H1 (cell line): ENCODE data around the gene WDR90. TPM values are rescaled to one million over a fixed set of nuclear protein-coding genes. Genes with fewer than 3 reads are reported as not detected.

Source experiments
- RAD21 ChIP-seq, 2 experiments: IDR thresholded peaks in 1 of 2; conservative IDR thresholded peaks in 1 of 2; 2 replicates each; pipeline ENCODE4 v1.6.1; 2011; ENCODE audit warnings: low read depth in 2 of 2, low read length in 2 of 2, improper control_type of control experiment in 1 of 2, inconsistent platforms in 1 of 2, mild to moderate bottlenecking in 1 of 2, moderate library complexity in 1 of 2
- polyA plus RNA-seq, 7 experiments: library from polyadenylated mRNA; depleted of rRNA in 3 of 7; stranded (reverse) in 5 of 7; unstranded in 2 of 7; fragments of >200 nt in 5 of 7; fragments of 200-250 nt in 2 of 7; gene quantifications; 1 replicate in 5 of 7; 2 replicates in 1 of 7; 4 replicates in 1 of 7; pipeline versions ENCODE4 v1.2.1 to v1.2.3, GENCODE V29; 2011 to 2013; ENCODE audit warnings: missing spikeins in 2 of 7, mixed read lengths in 2 of 7
- total RNA-seq: library from RNA; stranded (reverse); fragmentation: NEBNext Ultra II Directional; extraction: Animal tissue kit (Norgen Biotek cat#: 25700); gene quantifications from 2 replicates; pipeline ENCODE4 v1.2.1, GENCODE V29; 2021

WDR90 gene
- total and polyA plus RNA-seq, 2 of the 8 experiments (the other 6 are each of a cell fraction or from before 2014, with no cell fraction given): 24.0 to 47.2 TPM

DNA sequence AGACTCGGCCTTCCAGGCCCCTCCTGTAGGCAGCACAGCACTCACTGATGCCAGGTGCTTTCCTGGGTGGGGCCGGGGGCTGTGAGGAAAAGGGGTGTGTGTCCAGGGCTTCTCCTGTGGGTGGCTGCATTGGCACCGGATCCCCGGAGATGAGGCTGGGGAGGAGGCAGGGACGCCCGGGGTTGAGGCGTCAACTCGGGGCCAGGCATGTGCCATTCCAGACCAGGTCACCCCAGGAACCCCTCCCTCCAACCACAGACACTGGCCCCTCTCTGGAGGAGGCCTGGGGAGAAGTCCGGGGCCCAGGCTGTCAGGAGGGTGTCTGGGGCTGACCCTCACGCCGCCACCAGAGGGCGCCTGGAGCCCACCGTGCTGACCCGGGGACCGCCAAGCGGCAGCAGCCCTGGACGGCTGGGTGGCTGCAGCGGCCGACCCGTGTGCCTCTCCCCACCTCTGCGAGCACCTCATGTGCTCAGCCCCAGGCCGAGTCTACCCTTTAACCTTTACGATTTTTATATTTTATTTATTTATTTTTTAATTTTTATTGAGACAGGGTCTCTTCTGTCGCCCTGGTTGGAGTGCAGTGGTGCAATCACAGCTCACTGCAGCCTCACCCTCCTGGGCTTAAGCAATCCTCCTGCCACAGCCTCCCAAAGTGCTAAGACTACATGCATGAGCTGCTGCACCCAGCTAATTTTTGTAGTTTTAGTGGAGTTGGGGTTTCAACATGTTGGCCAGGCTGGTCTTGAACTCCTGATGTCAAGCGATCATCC lies 62.6 kb downstream of the WDR90 start (continued):
- peak; percentile 91 to 95 for TF ChIP-seq RAD21 (IDR thresholded peaks at IDR 0.05 in 1 of 2, conservative IDR thresholded peaks at IDR 0.05 in 1 of 2; ENCODE audit: low read depth in 2 of 2, low read length in 2 of 2)
